H4 (cell line): Measurements from ENCODE around the gene COBLL1. TPM values are rescaled to one million over a fixed set of nuclear protein-coding genes. Genes with fewer than 3 reads are reported as not detected.

Source experiments
- DNase-seq: peaks from one replicate; pipeline ENCODE4 v3.0.0-alpha.2; 2015; ENCODE audit warnings: low spot score
- total RNA-seq: library from RNA; depleted of rRNA; stranded (reverse); fragments of >200 nt; shearing (Covaris generic); gene quantifications from 2 replicates; pipeline ENCODE4 v1.2.3, GENCODE V29; 2014

COBLL1 gene
- total RNA-seq, 1 experiment from 2014 or later = 15.8 TPM

DNA sequence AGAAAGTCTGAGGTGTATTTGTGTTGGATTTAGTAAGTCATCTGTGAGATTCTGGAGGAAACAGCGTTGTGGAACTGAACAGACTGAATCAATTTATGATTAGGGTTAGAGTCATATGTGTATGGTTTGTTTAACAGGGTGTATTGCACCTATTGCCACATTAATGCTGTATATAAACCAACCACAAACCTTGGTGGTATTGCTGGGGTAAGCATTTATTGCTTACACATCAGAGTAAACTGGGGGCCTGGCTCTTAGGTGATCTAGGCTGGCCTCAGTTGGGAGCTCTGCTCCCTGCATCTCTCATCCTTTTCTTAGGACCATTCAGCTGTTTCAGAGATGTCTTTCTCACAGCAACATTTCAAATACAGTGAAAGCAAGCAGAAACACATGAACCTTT lies 160.6 kb downstream of the COBLL1 start:
- DNase-seq = no peak

DNA sequence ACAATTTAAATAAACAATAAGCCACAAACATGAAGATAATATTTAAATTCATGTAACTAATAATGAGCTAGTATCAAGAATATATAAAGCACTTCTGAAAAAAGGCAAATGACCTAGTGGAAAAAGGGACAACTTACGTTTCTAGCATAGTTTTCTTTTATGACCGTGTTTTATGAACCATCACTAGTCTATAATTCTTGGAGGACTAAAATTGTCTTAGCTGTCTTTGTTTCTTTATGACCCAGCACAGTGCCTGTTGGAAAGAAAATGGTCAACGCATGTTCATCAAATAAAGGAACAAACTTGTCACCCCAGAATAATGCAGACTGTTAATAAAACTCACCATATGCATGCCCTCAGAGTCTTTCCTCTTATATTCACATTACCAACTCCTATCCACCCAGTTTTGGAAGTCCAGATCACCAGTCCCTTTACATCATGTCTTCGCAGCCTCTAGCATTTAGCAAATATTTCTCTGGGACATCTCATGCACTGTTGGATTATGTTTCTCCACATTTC lies 162.9 kb downstream of the COBLL1 start:
- no peak for DNase-seq

DNA sequence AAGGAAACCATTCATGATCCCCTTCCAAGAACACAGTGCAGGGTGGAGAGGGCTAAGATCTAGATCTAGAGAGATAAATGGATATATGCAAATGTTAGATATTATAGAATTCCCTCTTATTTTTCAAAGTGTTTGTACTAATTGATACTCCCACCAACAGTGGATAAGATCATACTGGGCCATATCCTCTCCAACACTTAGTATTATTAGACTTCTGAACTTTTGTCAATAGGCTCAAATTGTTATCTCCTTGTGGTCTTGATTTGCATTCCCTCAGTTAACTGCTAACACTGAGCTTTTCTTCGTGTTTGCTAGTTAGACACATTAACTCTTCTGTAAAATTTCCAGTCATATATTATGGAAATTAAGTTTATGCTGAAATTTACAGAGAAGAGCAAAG lies 163.9 kb downstream of the COBLL1 start:
- no peak for DNase-seq

DNA sequence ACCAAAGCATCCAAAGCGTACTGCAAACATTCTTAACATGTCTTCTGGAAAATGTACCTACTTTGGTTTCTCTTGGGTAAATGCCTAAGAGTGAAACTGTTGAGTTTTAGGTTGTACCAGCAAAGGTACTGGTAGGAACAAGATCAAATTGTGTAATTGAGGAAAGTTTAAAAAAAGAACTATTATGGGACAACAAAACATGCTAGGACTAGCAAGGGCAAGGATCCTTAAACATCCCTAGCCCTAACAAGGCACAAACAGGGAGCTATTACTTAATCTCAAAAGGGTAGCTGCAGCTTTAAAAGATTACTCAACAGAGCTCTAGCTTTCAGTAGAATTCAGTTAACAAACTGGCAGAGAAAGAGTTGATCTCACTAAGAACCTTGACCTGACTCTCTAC lies 164.4 kb downstream of the COBLL1 start:
- DNase-seq = no peak

DNA sequence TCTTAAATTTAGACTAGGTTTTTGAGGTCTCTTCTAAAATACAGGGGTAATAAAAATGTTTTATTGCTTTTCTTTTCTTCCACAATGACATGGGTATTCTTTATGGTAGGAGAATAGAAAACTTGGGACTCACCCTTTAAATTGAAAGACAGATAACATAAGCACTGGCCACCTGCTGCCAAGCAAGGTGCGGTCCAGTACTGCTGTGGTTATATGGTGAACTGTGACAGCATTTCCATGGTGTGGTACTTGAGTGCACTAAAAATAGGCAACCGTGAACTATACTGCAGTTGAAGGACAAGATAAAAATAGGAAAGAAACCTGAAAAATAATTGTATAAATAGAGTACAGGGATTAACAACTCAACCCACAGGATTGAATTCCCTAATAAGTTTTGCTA lies 165.9 kb downstream of the COBLL1 start:
- DNase-seq = no peak

DNA sequence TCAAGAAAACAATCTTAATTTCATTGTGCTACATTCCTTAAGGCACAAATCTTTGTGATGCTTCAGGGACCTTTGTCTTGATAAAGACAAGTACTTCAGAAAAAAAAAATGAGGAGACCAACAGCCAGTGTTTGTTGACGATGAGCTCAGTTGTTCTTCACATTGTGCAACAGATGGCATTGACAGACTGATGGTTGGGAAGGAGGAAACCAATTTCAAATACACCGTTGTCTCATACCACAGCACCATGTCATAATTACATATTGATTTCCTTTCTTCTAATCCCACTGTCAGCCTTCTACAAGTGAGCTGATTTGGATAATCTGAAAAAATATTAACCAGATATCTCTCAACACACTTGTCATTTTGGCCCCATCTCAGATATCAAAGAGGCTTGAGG lies 166.6 kb downstream of the COBLL1 start:
- DNase-seq = no peak

DNA sequence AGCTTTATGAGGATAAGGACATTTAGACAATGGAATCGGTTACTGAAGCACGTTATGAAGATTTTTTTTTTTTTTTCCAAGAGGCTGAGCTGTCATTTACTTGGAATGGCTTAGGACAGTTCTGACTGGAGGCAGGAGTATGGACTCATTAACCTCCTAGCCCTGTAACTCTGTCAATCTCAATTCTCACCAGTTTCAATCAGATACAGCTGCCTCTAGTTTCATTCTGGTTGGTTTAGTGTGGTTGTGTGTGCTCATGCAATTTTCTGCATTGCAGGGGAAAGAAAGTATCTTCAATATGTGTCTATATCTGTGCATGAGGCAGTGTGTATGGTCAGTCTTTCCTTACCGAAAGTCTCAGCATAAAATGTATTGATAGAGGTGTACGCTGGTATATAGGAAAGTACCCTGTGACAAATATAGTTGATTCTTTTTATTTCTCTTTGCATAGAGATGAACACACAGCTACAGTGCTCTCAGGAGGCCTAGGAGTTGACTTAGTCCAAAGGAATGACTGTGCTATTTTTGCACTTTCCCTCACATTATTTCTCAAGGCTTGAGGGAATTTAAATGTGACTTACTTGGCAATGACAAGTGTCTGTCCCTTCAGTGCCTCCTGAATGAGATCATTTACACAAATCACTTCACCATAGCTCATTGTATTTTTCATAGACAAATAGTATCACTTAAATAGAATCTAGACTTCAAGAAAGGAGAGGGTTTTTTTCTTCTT lies 169.8 kb downstream of the COBLL1 start:
- DNase-seq = no peak

DNA sequence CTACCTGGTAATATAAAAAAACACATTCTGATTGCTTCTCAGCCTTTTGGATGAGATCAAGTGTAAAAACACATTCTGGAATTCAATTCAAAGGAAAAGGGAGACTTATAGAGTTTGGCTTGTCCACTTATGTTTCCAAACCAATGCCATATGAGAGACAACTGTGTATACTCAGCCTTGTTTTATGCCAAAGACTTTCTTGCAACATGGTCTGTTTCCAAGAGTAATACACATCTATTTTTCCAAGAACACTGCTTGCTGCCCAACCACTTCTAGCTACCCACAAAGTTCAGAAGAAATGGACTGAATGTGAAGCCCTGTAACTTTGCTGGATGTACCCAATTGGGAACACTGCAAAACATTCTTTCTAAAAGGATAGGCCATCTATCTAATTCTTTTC lies 172.3 kb downstream of the COBLL1 start:
- DNase-seq = no peak

DNA sequence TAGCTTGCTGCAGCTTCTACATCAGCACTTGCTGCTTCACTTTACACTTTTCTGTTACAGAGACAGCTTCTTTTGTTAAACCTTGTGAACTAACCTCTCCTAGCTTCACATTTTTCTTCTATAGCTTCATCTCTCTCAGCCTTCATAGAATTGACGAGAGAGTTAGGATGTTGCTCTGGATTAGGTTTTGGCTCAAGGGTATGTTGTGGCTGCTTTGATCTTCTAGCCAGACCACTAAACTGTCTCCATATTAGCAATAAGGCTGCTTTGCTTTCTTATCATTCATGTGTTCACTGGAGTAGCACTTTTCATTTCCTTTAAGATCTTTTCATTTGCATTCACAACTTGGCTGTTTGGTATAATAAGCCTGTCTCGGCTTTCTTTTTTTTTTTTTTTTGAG lies 174.1 kb downstream of the COBLL1 start:
- DNase-seq = no peak

DNA sequence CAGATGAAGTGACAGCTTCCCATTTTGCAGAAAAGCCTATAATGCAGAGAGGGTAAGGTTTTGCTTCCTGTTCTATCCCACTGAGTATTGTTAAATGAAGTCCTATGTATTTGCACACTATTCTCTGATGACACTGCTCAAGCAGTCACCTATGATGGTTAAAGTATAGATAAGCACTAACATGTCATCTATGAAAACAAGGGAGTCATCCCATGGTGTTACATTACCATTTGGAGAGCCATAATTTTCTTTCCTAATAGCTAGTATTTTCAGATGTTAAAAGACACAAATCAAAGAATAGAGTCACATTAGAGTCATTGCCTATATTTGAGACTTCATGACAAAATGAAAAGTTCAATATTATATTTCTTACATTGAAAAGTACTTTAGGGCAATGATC lies 177.6 kb downstream of the COBLL1 start:
- DNase-seq = no peak

DNA sequence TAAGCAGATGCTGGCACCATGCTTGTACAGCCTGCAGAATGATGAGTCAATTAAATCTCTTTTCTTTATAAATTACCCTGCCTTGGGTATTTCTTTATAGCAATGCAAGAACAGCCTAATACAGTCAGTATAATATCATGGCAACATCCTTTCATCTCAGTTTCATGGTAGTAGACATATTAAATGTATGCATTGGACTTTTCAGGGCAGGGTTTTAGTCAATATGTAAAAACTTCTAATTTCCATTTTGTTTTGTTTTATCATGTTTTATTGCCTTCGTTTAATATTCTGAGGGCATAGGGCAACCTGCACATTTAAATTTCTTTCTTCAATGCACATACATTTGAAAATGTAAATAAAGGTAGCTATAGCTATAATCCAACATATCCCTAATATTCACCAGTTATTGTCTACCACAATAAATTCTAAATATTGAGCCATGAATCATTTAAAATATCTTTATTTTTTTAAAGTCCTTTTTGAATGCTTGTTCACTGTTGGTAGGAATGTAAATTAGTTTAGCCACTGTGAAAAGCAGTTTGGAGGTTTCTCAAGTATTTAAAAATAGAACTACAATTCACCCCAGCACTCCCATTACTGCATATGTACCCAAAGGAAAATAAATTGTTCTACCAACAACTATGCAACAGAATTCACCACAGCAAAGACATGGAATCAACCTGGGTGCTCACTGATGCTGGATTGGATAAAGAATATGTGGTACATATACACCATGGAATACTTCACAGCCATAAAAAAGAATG lies 178.6 kb downstream of the COBLL1 start:
- no peak for DNase-seq

DNA sequence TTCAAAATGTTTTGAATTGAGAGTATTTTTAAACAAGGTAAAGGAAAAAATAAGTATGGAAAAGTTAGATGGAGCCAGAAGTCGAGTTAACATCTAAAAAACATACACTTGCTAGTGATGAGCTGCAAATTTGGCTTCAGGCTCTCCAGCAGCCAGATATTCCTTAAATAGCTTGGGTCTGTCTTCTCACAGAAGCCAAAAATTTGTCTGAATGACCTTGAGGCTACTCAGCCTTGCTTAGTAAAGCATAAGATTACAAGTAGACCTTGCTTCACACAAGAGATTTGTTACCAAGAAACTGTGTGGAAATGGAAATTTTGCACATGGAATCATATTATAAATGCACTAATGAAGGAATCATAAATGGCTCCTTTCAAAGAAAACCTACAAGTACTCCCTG lies 179.6 kb downstream of the COBLL1 start:
- no peak for DNase-seq

DNA sequence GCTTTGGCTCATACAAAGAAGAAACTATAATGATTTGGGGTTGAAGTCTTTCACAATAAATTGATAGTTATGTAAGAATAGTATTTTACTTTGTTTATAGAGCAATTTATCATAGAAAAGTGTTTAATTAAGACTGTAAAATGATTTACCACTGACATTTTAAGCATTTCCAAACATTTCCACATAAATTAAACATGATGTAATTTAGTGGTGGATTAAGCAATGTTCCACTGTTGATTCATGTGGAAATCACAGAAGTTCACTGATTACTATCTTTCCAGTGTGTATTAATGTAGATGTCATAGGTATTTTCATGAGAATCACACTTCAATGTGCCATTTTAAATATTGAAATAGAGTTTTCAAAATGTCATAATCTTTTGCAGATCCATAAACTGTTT lies 180.3 kb downstream of the COBLL1 start:
- no peak for DNase-seq

DNA sequence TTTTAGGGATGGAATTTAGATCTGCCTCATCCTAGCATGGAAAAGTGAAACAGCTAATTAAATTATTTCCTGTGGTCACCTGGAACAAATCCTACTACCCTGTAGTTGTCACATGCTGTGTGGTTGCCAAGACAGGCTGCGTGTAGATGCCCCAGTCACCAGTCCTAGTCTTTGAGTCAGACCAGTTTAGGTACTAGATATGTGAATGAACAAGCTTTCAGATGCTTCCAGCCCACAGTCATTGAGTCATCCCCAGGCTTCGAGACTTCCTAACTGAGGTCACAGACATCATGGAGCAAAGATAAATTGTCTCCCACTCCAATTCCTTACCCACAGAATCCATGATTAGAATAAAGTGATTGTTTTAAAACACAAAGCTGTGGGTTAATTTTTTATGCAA lies 184.5 kb downstream of the COBLL1 start:
- peak; percentile 53 for DNase-seq

DNA sequence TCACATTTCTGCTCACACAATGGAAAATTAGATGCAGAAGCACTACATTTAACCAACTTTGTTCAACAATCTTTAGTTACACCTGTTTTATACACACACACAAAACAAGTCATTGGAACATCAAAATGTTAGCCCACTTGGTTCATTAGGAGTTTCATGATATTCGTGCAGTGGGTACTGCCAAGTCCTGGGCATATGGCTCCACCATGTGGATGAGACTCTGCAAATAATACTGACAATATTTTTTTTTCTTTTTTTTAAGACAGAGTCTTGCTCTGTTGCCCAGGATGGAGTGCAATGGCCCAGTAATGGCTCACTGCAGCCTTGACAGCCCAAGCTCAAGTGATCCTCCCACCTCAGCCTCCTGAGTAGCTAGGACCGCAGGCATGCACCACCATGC lies 185.9 kb downstream of the COBLL1 start:
- no peak for DNase-seq

DNA sequence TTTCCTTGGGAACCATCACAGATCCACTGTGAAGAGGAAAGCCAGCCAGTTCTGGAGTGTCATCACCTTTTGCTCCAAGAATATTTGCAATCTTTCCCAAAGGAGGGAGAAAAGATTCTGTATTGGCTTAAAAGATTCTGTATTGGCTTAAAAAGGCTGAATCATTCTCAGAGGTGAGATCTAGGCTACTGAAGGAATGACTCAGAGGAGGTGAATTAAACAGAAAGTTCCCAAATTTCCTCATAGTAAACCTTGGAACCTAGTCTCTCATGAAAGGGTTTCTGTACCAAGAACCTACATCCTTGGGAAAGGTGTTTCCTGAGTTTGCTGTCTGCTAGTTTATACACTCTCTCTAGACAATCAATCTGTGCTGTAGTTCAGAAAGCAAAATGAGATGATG lies 186.3 kb downstream of the COBLL1 start:
- DNase-seq = no peak

DNA sequence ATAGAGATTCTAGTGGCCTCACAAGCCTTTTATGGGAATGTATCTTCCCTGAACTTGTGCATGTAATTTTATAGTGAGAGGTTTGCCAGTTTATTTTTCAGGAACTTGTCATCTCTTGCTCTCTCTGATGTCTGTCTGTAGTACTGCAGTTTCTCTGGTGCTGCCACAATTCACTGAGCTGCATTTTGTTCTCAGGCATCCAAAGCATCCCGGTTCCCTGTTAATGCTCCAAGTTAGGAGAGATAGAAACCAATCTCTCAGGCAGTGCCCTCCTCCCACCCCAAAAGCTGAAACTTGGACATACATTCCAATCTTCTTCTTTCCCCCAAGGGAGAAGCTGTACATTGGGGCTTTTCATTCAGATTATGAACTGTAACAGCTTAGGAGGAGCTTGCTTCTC lies 190.3 kb downstream of the COBLL1 start:
- no peak for DNase-seq

DNA sequence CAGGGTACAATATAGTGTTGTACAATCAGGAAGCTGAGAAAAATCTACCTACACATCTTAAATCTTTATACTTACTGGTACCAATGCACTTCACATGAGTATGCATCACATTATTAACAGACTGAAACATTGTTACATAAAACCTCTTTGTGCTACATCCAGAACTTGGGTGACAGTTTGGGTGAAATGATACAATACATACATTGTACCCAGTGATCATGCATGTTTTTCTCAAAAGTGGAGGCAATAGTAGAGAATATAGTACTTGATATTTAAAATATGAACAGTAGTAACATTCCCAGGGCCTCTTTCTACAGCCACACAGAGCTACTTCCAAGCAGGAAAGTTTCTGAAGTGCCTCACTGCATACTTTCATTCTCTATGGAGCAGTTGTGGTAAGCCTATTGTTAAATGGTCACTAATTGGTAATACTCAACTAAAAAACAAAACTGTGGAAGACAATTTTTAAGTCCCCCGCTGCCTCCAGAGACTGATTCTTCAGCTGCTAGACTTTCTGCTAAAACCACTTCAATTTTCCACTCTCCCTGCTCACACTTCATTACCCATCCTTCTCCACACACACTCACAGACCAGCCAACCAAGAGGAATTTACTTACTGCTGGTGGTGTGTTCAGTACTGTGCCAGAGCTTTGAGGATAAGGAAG lies 197.5 kb downstream of the COBLL1 start:
- DNase-seq = no peak

DNA sequence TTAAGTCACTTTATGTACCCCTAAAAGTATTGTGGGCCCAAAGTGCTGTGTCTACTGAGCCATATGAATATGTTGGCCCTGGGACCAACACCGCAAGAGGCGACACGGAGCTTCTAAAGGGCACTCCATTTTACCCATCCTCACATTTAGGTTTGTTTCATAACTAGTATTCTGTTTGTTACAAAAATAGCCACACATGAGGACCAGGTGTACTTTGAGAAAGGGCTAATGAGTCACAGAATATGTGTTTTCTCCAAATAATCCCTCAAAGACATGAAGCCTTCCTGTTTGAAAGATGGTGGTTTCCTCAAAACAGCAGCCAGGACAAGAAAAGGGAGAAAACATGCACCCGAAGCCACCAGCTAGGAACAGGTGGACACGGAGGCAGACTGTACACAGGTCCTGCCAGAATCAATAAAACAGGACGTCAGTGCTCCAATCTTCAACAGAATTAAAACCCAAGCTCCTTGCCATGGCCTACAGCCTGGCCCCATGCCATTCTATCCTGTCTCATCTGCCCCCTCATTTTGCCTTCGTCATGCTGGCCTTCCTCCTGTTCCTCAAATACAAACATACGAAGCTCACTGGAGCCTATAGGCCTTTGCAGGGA lies 198.6 kb downstream of the COBLL1 start:
- no peak for DNase-seq

DNA sequence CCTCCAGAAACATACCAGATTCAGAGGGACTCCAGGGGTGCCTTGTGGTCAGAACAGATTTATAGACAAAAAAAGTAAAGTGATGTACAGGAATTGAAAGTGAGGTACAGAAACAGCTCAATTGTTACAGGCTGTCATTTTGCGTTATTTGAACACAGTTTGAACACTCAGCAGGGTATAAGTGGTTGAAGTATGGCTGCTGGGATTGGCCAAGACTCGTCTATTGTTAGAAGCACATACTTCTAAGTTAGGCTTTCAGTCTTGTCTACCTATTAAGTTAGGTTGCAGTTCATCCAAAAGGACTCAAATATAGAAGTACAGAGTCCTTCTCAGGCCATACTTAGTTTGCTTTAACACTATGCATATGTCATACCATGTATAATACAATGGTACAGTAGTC lies 199.4 kb downstream of the COBLL1 start:
- no peak for DNase-seq
